Activated CD8-positive, alpha-beta memory T cell treated with anti-CD3 and anti-CD28 coated beads for 24 hours (primary cell): ENCODE data around the gene PEX3.
"Not testable (repeated sequence)": the region's sequence is repeated elsewhere in the genome, so short reads cannot be mapped to it uniquely, and the experiment has no call there.

Source experiments
- DNase-seq: peaks from one replicate; pipeline ENCODE4 v3.0.0-alpha.2; 2020

PEX3 gene

DNA sequence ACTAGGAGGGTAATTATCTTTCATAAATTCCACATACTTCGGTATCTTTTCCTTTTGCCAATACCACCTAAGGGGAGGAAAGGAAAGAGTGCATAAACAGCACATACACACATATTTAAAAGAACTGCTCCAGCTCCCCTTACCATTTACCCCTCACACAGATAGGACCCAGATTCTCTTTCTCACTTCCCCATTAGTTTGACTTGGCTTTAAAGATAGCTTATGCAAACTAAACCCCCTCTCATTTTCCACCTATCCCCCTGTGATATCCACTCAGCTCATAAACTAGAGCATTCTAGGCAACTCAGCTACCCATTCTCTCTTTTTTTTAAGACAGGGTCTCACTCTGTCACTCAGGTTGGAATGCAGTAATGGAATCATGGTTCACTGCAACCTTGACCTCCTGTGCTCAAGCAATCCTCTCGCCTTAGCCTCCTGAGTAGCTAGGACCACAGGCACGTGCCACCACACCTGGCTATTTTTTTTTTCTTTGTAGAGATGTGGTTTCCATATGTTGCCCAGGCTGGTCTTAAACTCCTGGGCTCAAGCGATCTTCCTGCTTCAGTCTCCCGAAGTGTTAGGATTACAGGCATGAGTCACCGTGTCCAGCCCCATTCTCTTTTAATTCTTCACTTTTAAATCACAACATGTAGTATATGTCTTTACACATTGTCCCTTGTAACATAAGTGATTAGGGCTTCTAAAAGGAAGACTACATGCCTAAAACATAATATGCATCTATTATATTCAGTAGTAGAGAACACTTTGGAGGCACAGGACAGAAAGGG lies 56.9 kb downstream of the PEX3 start:
- DNase-seq = no peak

DNA sequence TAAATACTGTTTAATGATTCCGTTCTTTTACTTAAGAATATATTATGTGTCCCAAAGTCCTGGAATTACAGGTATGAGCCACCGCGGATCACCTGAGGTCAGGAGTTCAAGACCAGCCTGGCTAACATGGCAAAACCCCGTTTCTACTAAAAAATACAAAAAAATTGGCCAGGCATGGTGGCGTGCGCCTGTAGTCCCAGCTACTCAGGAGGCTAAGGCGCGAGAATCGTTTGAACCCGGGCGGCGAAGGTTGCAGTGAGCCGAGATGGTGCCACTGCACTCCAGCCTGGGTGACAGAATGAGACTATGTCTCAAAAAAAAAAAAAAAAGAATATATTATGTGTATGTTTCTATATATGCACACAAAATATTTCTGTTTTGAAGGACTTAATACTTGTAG lies 59.7 kb downstream of the PEX3 start:
- not testable (repeated sequence) for DNase-seq

DNA sequence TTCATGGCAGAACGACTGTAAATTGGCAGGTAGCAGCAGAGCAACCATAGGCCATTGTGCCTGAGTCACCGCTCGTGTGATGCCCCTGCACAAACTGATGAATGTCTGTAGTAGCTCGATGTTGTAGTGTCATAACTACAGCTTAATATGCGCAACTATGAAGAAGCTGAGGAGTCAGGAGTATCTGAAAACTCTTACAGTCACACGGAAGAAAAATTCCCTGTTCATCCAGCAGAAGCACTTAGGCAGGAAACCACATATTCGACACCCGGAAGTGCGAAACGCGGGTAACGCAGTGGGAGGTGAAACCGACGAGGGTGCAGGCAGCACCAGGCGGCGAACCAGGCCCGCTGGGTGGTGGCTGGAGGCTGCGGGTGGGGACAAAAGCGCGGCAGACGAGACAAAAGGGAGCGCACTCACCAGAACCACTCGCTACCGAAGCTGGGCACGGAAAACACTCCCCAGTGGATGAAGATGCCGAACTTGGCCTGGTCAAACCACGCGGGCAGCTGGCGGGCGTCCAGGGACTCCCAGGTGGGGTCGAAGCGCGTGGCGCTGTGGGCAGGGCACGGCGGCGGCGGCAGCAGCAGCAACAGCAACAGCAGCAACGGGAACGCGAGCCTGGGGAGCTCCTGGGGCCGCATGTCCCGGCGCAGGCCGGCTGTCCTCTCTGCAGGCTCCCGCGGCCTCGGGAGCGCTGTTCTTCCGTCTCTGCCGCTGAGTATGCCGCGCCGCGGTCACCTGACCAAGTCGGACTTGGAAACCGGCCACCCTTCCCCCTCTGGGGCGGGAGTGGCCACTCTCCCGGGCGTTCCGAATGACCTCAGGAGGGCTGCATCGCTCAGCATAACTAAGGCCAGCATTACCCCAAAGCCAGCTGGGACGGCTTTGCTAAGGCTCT lies 60.6 kb downstream of the PEX3 start, which contains the start of gene FUCA2:
Gene FUCA2, minus strand, starts transcription at position 730 of the 901 bp plus-strand sequence. Its CDS starts 86 bp downstream, at position 644.
- peak; percentile 87 for DNase-seq

DNA sequence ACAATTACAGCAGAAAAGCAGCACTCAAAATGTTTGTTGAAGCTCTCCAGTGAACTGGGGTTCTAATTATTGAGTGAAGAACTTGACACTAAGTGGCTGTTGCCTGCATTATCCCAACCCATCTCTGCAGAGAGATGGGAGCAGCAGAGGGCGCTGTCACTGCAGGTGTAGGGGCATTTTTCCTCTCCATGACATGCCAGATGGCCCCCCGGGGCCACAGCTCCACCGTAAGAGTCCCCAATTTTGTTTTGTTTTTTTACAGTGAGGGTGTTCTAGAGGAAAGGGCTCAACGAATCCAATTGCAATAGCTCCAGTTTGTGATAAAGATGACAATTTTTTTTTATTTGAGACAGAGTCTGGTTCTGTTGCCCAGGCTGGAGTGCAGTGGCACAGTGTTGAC lies 62.8 kb downstream of the PEX3 start:
- DNase-seq = no peak

DNA sequence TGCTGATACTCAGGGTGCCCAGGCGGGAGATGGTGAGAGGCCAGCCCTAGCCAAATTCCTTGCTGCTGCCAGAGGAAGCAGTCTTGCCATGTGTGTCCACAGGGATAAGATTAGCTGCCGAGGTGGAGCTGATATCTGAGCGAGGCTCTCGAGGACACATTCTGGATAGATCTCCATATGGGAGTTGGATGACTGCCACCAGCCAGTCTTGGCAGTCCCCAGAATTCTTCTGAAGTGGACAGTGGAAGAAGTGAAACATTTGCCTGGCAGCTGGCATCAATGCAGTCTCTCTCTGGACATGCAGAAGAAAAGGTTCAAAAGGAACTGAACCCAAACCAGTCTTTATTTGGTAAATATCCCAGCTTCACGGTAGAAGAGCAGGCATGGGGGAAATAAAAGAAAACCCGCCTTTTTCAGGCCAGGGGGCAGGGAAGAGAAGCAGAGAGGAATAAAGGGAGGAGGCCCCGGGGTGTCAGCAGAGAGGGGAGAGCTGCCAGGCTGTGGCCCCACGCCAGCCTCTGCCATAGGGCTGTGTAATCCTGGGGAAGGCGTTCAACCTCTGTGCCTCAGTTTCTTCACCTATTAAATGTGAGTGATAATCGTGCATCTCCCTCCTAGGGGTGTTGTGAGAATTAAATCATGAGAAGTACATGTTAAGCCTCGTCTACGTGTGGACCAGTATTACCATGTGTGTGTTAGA lies 64.6 kb downstream of the PEX3 start:
- DNase-seq = no peak

DNA sequence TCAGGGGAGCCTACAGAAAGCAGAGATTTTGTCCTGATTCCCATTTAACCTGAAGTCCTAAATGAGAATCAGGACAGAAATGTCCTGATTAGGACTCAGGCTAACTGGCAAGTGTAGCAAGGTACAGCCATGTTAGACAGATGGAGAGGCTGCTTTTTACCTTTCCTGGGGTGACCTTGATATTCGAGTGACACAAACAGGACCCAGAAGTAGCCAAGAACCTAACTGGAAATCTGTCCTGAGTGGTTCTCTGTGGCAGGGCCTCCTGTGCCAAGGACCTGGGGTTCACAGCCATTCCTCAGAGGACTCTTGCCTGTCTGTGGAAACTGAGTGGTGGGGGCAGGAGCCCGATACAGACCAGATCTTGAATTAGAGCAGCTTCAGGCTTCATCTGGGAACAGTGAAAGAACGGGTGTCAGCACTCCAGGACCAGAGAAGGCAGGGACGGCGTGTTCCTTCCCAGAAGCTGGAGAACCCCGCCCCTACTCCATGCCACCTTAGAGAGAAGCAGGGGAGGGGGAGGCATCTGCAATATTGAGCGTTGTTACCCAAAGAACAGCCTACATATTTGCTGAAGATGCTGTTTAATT lies 65.3 kb downstream of the PEX3 start:
- no peak for DNase-seq

DNA sequence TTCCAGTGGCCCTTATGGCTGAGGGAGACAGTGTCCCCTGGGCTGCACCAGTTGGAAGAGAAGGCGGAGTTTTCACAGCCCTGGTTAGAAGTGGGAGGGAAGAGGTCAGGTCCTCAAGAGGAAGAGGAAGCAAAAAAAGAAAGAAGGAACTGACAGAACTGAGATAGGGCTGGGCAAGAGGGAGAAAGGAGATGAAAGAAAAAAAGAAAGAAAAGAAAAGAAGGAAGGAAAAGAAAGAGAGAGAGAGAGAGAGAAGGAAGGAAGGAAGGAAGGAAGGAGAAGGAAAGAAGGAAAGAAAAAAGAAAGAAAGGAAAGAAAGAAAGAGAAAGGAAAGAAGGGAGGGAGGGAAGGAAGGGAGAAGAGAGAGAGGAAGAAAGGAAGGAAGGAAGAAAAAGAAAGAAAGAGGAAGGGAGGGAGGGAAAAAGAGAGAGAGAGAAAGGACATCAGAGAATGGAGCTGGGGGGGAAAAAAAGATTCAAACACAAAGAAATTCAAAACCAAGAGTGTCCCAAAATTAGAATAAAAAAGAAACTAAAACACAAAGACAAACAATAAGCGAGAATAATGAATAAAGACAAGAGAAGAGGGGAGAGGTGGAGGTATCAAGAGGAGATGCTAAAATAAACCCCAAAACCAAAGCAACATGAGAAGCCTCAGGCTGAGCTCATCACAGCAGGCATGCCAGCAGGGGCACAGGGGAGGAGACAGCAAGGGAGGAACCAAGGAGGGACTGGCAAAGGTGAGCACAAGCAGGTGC lies 66.3 kb downstream of the PEX3 start:
- DNase-seq = no peak

DNA sequence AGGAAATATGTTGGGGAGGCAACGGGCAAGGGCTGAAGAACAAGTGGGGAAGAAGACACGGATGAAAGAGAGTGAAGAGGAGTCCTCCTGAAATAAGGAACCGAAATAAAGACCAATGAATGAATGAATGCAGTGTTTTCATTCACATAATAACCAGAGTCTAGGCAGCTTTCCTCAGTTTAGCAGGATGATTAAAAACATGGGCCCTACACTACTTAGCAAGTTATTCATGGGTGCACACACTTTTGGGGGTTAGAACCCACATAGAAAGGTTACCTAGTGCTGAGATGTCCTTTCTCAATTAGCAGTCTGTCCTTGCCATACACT lies 66.8 kb downstream of the PEX3 start:
- no peak for DNase-seq

DNA sequence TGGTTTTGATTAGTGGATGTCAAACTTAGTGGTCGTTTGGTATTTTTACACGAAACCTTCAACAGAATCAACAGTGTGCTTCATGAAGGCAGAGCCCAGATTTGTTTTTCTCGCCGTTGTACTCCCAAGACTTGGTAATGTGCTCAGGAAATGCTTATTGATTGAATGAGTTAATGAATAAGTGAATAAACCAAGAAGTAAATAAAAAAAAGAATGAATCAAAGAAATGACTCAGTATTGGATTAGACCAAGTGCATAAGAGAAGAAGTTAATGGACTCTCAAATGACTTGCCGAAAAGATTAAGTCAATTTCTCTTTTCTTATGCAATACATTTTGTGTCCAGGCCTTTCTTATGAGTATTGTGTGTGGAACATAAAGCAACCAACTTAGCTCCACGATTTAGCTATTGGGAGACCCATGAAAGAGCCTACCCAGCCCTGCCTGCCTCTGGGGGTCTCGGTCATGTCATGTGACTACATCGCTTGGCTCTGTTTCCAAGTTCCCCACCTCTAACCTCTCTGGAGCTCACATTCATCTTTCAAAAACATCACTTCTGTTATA lies 71.5 kb downstream of the PEX3 start:
- no peak for DNase-seq

DNA sequence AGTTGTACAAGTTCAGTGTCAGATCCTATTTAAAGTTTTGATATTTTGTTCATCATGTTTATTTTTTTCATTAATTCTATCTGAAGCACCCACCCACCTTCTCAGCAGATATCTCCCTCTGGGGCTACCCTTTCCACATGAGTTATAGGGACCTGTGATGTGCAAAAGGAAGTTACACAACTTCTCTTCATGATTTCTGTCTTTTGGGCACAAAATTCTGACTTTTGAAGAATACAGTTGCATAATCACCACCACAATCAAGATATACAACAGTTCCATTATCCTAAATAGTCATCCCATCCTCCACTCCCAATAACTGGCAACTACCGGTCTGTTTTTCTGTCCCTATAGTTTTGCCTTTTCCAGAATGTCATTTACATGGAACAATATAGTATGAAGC lies 74.8 kb downstream of the PEX3 start:
- DNase-seq = no peak

DNA sequence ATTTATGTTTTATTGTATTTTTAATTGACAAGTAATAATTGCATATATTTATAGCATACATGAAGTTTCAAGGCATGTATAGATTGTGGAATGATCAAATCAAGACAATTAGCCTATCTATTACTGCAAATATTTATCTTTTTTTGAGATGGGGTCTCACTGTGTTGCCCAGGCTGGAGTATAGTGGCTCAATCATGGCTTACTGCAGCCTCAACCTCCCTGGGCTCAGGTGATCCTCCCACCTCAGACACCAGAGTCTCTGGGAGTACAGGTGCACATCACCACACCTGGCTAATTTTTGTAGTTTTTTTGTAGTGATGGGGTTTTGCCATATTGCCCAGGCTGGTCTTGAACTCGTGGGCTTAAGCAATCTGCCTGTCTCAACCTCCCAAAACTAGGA lies 77.1 kb downstream of the PEX3 start:
- no peak for DNase-seq

DNA sequence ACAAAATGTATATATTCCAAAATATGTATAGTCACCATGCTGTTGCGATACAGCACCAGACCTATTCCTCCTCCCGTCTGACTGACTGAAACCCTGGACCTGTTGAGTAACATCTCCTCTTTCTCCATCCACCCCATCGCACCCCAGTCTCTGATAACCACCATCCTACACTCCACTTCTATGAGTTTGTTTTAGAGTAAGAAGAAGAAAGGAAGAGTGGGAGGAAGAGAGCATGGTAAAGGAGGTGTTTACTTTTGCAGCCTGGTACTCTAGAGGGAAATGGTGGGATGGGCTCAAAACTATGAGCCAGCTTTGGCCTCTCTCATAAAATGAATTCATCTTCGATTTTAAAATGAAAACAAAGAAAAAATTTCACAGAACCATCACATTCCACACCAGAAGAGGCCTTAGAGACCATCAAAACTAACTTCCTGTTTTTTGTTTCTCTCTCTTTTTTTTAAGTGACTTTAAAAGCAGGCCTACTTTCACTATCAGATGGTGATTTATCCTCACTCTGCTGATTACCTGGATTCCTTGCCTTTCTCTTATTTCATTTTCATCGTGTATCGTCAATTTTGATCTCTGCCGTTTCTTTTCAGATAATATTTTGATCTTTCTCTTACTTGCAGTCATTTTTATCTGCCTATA lies 77.7 kb downstream of the PEX3 start:
- no peak for DNase-seq

DNA sequence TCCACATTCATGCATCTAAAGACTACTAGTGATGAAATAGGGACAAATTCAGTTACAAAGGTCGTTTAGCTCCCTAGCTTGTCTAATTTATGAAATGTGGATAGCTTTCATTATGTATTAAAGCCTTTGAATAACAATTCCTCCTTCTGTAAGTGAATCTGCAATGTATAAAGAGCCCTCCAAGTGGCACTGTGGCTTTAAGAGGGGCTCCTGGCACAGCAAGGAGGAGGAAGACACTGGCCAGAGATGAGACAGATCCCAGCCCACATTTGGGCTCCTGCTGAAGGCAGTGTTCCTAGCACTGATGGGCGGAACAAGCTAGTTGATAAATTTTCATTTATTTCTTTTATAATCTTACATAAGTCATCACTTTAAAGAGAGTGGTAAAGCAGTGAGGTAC lies 78.5 kb downstream of the PEX3 start:
- DNase-seq = no peak

DNA sequence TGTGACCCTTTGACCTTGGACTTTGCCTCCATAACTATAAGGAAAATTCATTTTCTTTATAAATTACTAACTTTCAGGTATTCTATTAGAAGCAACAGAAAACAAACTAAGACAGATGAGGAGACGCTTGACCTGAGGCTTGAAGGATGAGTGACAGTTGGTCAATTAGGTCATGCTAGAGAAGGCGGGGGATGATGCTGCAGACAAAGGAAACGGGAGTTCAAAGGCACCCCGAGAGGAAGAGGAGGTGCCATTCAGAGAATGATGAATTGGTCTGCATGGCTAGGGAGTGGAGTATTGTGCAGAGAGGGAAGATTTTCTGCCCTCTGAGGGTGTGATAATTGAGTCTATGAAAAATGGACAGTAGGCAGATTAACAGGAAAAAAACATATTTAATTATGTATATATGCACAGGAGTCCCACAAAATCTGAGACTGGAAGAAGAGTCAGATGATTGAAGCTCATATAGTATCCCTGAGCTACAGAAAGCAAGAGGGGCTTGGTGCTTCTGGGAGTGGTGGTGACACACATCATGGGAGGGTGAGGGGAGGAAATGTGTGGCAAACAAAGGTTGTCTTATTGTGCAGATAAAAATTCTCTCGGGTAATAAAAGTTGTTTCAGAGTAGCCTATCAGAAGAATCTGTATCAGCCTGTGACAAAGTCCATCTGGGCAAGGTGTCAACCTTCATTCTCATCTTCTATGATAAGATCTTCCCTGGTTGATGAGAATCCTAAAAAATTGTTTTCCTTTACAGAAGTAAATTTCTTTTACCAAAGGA lies 81.3 kb downstream of the PEX3 start:
- DNase-seq = no peak

DNA sequence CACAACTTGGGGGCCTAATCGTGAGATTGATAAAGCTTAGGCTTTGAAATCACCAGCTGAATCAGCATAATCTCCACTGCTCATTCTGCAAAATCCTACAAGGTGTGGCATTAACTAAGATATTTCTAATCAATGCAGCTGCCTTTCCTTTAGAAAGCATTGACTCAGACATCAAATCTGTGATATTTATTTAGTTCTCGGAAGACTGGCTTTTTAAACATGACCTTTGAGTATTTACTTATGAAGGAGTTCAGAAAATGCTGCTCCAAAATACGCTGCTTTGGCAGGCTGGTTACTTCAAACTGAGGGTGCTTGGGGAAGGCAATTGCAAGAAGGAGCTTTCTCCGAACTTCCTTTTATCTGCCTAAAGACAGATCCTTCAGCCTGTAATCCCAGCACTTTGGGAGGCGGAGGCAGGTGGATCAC lies 84.6 kb downstream of the PEX3 start:
- no peak for DNase-seq

DNA sequence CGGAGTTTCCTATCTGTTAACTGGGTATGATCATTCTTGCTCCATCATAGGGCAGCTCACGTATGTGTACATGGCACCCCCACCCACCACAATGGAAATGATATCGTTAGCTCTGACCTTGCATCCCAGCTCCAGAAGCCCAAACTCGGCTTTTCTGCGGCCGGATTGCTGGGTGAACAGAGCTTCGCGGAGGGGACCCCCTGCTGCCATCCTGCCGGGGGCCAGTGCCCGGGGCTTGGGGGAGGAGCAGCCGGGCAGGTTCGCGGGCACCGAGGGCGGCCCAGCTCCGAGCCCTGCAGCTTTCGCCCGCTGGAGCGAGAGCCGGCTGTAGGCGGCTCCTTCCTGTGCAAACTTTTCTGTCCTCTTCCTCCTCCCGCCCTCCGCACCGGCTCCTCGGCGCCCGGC lies 85.9 kb downstream of the PEX3 start:
- DNase-seq = peak; percentile 80

DNA sequence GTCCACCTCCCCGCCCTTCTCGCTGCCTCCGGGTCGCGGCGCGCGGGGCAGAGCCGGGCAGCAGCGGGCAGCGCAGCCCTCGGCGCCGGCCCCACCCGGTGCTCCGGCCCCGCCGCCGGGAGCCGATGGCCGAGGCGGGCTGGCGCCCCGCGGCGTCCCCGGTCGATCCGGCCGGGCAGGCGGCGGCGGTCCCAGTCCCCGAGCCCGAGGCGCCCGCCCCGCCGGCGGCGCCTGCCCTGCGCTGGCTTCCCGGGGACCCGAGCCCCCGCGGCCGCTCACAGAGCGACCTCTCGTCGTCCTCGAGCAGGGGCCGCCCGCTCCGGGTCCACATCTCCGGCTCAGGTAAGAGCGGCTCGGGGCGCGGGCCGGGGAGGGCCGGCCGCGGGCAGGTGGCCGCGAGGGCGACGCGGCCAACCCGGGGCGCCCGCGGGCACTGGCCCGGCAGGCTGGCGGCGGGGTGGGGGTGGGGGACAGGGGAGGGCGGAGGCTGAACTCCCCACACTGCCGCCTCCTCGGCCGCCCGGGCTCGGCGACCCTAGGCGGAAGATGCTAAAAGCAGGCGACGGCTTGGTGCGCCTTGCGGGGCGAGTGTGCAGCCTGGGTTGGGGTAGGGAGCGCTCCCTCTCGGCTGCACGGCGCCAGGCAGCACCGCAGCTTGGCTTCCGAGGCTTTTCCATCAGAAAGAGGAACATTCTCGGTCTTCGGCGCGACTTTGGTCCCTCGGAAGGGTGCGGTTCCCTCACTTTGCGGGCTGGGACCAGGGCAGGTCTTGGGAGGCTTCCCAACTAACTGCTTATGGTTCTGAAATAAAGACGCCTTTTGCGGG lies 86.5 kb downstream of the PEX3 start:
- peak; percentile 82 for DNase-seq

DNA sequence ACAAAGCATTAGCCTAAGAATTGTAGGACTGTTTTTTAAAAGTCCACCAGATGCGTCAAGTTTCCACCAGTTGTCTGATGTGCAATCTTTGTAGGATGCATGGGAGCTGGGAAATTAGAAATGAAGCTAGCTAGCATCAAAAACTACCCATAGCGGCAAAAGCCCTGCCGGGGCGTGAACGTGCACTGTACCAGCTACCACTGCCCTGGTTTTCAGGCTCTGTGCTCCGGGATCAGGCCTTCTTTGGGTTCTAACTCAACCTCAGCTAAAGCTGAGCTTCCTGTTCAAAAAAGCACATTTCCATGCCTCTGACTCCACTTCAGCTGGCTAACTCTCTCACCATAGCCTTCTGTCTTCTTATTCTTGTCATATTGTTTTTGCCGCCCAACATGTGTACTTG lies 87.8 kb downstream of the PEX3 start:
- DNase-seq = no peak

DNA sequence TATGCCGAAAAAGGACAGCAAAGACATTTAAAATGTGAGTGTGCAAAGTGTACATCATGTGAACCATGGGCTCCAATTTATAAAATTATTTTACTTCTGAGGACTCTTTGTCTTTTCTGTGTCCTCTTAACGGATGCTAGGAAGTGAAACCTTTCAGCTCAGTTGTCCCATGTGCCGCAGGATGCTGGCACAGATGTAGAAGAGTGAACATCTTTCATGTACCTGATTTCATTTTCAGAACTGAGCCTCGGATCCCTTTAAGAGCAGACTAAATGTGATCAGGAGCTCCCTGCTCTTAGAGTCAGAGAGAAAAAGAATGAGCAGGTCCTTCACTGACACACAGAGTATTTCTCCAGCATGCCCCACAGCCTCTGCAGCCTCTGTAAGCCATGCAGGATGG lies 88.5 kb downstream of the PEX3 start:
- DNase-seq = no peak

DNA sequence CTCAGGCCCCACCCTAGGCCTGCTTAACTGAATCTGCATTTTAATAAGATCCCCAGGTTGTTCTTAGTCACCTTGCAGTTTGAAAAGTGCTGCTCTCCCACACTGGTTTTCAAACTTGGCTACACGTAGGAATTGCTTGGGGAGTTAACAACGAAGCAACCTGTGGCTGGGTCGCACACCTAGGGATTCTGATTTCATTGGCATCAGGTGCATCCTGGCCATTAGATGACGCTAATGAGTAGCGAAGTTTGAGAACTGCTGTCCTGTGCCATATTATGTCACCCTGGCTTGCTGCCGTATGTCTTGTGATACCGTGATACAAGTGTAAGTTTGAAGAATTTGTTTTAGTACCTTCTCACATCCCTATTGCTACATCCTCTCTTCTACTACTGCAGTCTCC lies 89.1 kb downstream of the PEX3 start:
- DNase-seq = no peak
